Parathyroid adenoma (tissue), 2 donors: Measurements from ENCODE around the gene KIRREL3.

Experiments
- H2AFZ ChIP-seq: fragments of 300-600 bp; sonication (generic); one replicate; pipeline ENCODE4 v1.7.0; 2017; ENCODE audit warnings: antibody characterized with exemption, mild to moderate bottlenecking
- H3K27ac ChIP-seq: fragments of 300-600 bp; sonication (generic); one replicate; pipeline ENCODE4 v1.7.0; 2017
- H3K27me3 ChIP-seq: fragments of 300-600 bp; sonication (generic); one replicate; pipeline ENCODE4 v1.7.0; 2017; ENCODE audit warnings: low read length; ENCODE audit not compliant: control insufficient read depth, insufficient read depth
- H3K36me3 ChIP-seq: fragments of 300-600 bp; sonication (generic); one replicate; pipeline ENCODE4 v1.7.0; 2017; ENCODE audit warnings: low read length; ENCODE audit not compliant: control insufficient read depth, insufficient read depth
- H3K4me1 ChIP-seq: fragments of 300-600 bp; sonication (generic); one replicate; pipeline ENCODE4 v1.7.0; 2017; ENCODE audit warnings: control low read depth
- H3K4me2 ChIP-seq: fragments of 300-600 bp; sonication (generic); one replicate; pipeline ENCODE4 v1.7.0; 2017; ENCODE audit warnings: low read length
- H3K4me3 ChIP-seq: fragments of 300-600 bp; sonication (generic); one replicate; pipeline ENCODE4 v1.7.0; 2017; ENCODE audit warnings: low read depth, low read length
- H3K79me2 ChIP-seq: fragments of 300-600 bp; sonication (generic); one replicate; pipeline ENCODE4 v1.7.0; 2017; ENCODE audit warnings: control low read depth
- H3K9ac ChIP-seq: fragments of 300-600 bp; sonication (generic); one replicate; pipeline ENCODE4 v1.7.0; 2017; ENCODE audit warnings: mild to moderate bottlenecking
- H3K9me3 ChIP-seq: fragments of 300-600 bp; sonication (generic); one replicate; pipeline ENCODE4 v1.7.0; 2017; ENCODE audit warnings: low read length; ENCODE audit not compliant: control insufficient read depth
- CTCF ChIP-seq: fragments of 300-600 bp; sonication (generic); IDR thresholded peaks from one replicate; pipeline ENCODE4 v1.7.0; 2017; ENCODE audit warnings: antibody characterized with exemption, mild to moderate bottlenecking
- donor health status: primary hyperparathyroidism.

The KIRREL3 gene

GRCh38 chr11:126415669-126416420 lies 584.7 kb downstream of the KIRREL3 start:
- Histone ChIP-seq H3K9me3 (no peaks in the 10 kb centered on the region), H3K4me3 (no peak overlapping the region), H2AFZ (peak overlapping the region; percentile 83), H3K79me2 (no peaks in the 10 kb centered on the region), H3K4me2 (peak overlapping the region; percentile 59), H3K36me3 (no peaks in the 10 kb centered on the region), H3K9ac (no peak overlapping the region), H3K27ac (peak overlapping the region; percentile 44), H3K4me1 (no peaks in the 10 kb centered on the region), H3K27me3 (no peaks in the 10 kb centered on the region)
- no peak for TF ChIP-seq CTCF

- Histone ChIP-seq H3K4me2 (no peak overlapping the region), H3K9ac (no peak overlapping the region), H2AFZ (no peak overlapping the region), H3K4me3 (no peak overlapping the region), H3K4me1 (no peaks in the 10 kb centered on the region), H3K27ac (no peak overlapping the region), H3K36me3 (no peaks in the 10 kb centered on the region), H3K9me3 (no peaks in the 10 kb centered on the region), H3K79me2 (no peaks in the 10 kb centered on the region), H3K27me3 (no peaks in the 10 kb centered on the region)
- no peak for TF ChIP-seq CTCF
Measured at GRCh38 chr11:126415128-126415527, 585.4 kb downstream of the KIRREL3 start.

GRCh38 chr11:126414615-126415014 lies 586.0 kb downstream of the KIRREL3 start:
- H3K79me2 ChIP-seq: no peaks in the 10 kb centered on the region
- no peak overlapping the region for H2AFZ ChIP-seq
- no peaks in the 10 kb centered on the region for H3K9me3 ChIP-seq
- H3K27me3 ChIP-seq: no peaks in the 10 kb centered on the region
- no peak overlapping the region for H3K27ac ChIP-seq
- no peak overlapping the region for H3K9ac ChIP-seq
- no peak overlapping the region for H3K4me2 ChIP-seq
- H3K36me3 ChIP-seq: no peaks in the 10 kb centered on the region
- TF ChIP-seq CTCF: no peak
- no peak overlapping the region for H3K4me3 ChIP-seq
- H3K4me1 ChIP-seq: no peaks in the 10 kb centered on the region

- H3K36me3 ChIP-seq: no peaks in the 10 kb centered on the region
- no peak overlapping the region for H3K4me2 ChIP-seq
- H3K9me3 ChIP-seq: no peaks in the 10 kb centered on the region
- TF ChIP-seq CTCF: no peak
- no peaks in the 10 kb centered on the region for H3K27me3 ChIP-seq
- H3K4me3 ChIP-seq: no peak overlapping the region
- no peaks in the 10 kb centered on the region for H3K4me1 ChIP-seq
- no peaks in the 10 kb centered on the region for H3K79me2 ChIP-seq
- H3K27ac ChIP-seq: no peak overlapping the region
- no peak overlapping the region for H3K9ac ChIP-seq
- no peak overlapping the region for H2AFZ ChIP-seq
Measured at GRCh38 chr11:126413843-126414405, 586.6 kb downstream of the KIRREL3 start.

GRCh38 chr11:126413426-126413825 lies 587.1 kb downstream of the KIRREL3 start:
- Histone ChIP-seq H2AFZ (no peak overlapping the region), H3K36me3 (no peaks in the 10 kb centered on the region), H3K27me3 (no peaks in the 10 kb centered on the region), H3K4me3 (no peak overlapping the region), H3K4me2 (no peak overlapping the region), H3K4me1 (no peaks in the 10 kb centered on the region), H3K27ac (no peak overlapping the region), H3K9me3 (no peaks in the 10 kb centered on the region), H3K79me2 (no peaks in the 10 kb centered on the region), H3K9ac (no peak overlapping the region)
- no peak for TF ChIP-seq CTCF
